Measurements from ENCODE around the gene CHST13. TPM values are rescaled to one million over a fixed set of nuclear protein-coding genes. Genes with fewer than 3 reads are reported as not detected.
"Not testable (repeated sequence)": the region's sequence is repeated elsewhere in the genome, so short reads cannot be mapped to it uniquely, and the experiment has no call there.

Gene CHST13
- total RNA-seq, 1 donor from 2014 or later: not detected

DNA sequence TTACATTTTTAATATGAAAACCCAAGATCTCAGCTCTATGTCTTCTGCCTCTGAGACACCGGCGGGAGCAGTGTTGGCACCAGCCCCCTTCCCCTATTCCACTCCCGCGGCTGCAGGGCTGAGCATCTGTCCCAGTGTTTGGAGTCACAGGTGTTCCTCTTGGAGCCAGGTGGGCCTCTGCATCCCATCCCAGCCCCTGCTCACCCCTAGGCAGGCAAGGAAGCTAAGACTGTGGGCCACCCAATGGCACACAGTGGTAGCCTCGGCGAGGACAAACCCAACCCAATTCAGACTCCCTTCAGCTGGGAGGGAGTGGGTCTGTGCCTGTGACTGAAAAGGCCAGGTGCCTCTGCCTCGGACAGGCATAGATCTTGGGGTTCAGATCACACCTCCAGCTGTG lies 3.1 kb downstream of the CHST13 start:
- Mint-ChIP-seq H3K36me3 (ENCODE audit: low read depth) (no peaks in the 10 kb centered on the region), H3K27ac (no peak overlapping the region), H3K9me3 (no peaks in the 10 kb centered on the region), H3K4me3 (ENCODE audit: low read depth) (no peak overlapping the region), H3K4me1 (ENCODE audit: low read depth) (no peaks in the 10 kb centered on the region), H3K27me3 (ENCODE audit: low read depth) (peaks cover 15% of the 10 kb centered on the region)
- DNase-seq (ENCODE audit: low spot score): no peak
- intact Hi-C loops (cut with micrococcal nuclease): no loop called here

DNA sequence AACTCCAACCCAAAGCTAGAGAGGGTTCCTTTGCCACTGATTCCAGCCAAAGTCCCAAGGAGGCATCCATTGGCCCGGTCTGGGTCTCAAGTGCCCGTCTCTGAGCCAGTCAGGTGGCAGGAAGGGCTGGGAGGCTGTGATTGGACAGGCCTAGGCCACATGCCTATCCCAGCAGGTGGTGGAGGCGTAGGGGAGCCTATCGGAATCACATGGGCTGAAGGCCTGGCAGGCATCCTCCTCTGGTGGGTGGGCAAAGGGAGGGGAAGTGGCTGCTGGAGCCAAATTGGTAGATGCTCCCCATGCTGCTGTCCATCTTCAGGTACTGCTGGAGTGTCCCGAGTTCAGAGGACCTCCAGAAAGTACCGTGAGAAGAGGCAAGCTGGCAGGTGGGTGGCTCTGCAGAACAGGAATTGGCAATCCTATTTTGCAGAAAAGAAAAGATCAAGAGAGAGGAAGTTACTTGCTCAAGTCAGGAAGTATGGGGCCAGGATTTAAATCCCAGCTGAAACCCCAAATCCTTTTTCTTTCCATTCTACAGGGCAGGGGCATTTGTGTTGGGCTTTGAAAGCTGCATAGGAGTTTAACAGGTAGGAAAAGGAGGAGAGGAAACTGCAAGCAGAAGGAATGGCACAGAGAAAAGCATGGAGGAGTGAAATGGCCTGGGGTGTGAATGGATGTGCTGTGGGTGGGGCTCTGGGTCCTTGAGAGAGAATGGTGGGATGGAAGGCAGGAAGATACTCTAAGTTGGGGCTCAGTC lies 3.7 kb downstream of the CHST13 start:
- Mint-ChIP-seq H3K36me3 (ENCODE audit: low read depth) (no peaks in the 10 kb centered on the region), H3K9me3 (no peaks in the 10 kb centered on the region), H3K27me3 (ENCODE audit: low read depth) (peaks cover 12% of the 10 kb centered on the region), H3K27ac (no peak overlapping the region), H3K4me1 (ENCODE audit: low read depth) (no peaks in the 10 kb centered on the region), H3K4me3 (ENCODE audit: low read depth) (no peak overlapping the region)
- intact Hi-C loops (cut with micrococcal nuclease): no loop called here
- DNase-seq (ENCODE audit: low spot score): no peak

GRCh38 chr3:126528419-126528799 lies 4.5 kb downstream of the CHST13 start:
- Mint-ChIP-seq H3K9me3 (no peaks in the 10 kb centered on the region), H3K4me1 (ENCODE audit: low read depth) (no peaks in the 10 kb centered on the region), H3K27me3 (ENCODE audit: low read depth) (peaks cover 6% of the 10 kb centered on the region), H3K27ac (no peak overlapping the region), H3K36me3 (ENCODE audit: low read depth) (no peaks in the 10 kb centered on the region), H3K4me3 (ENCODE audit: low read depth) (no peak overlapping the region)
- intact Hi-C loops (cut with micrococcal nuclease): no loop called here
- DNase-seq (ENCODE audit: low spot score): no peak

DNA sequence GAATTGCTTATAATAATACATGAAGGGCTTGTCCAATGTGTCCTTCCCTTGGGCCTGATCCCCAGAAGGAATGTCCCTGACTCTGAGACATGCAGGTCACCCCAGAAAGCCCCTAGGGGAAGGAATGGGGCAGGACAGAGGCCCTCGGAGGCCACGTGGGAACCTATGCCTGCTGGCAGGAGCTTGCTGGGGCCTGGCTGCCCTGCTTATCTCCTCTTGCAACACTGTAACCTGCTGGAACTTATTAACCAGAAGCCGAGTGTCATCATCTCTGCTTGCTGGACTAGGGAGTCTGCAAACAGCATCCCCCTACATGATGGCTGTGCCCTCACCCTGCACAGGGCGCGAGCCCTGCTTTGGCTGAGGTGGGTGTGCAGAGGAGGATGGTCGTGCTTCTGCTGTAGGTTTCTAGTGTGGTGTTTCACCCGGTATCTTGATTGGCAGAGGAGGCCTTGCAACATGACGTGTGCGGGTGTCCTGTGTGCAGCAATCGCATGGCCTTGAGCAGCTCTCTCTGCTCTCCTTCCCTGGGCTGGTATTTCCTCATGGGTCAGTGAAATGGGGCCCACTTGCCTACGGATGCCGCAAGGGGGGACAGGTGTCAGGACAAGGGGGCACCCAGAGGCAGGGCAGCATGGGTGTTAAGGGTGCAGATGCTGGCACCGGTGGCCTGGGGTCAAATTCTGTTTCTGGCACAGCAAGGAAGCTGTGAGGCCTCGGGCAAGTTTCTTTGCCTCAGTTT lies 5.0 kb downstream of the CHST13 start:
- Mint-ChIP-seq H3K9me3 (no peaks in the 10 kb centered on the region), H3K27me3 (ENCODE audit: low read depth) (peaks cover 8% of the 10 kb centered on the region), H3K36me3 (ENCODE audit: low read depth) (no peaks in the 10 kb centered on the region), H3K27ac (no peak overlapping the region), H3K4me3 (ENCODE audit: low read depth) (no peak overlapping the region), H3K4me1 (ENCODE audit: low read depth) (no peaks in the 10 kb centered on the region)
- intact Hi-C loops (cut with micrococcal nuclease): no loop called here
- no peak for DNase-seq (ENCODE audit: low spot score)

- peaks cover 12% of the 10 kb centered on the region for H3K27me3 Mint-ChIP-seq (ENCODE audit: low read depth)
- H3K27ac Mint-ChIP-seq: no peak overlapping the region
- no peaks in the 10 kb centered on the region for H3K4me1 Mint-ChIP-seq (ENCODE audit: low read depth)
- no peak overlapping the region for H3K4me3 Mint-ChIP-seq (ENCODE audit: low read depth)
- no peaks in the 10 kb centered on the region for H3K36me3 Mint-ChIP-seq (ENCODE audit: low read depth)
- DNase-seq (ENCODE audit: low spot score): no peak
- no peaks in the 10 kb centered on the region for H3K9me3 Mint-ChIP-seq
- intact Hi-C loops (cut with micrococcal nuclease): no loop called here
Measured at GRCh38 chr3:126529585-126530170, 5.7 kb downstream of the CHST13 start.

DNA sequence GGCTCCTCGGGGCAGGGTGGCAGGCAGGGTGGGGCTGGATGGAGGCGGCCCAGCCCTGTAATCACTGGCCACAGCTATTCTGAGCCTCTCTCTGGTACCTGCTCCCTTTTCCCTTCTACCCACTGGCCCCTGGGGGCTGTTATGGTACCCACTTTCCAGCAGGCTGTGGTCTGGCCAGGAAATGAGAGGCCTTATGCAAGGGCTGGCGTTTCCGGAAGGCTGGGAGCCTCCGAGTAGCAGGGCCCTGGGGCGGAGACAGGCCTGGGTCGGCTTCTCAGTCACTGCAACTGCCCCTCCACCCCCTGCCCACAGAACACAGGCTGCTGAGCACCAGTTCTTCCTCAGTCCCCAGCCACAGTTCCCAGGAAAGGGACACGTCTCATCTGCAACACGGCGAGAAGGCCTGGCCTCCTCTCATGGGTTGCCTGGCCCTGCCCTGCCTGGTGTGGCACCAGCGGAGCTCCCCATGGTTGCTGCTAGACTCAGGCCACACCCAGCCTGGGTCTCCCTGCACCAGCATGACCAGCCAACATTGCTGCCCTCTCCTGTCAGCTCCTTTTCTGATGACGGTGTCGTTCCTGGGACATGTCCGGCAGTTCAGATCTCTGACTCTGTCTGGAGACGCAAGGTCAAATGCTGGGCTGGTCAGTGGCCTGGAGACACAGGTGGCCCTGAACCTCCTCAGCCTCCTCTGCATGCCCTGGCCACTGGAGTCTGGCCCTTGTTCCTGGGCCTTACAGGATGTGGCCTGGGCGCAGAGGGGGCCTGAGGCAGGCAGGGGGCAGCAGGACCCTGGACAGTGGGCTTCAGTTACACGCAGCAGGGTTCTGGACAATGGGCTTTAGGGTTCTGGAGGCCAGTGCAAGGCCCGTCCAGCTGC lies 6.5 kb downstream of the CHST13 start:
- no peak overlapping the region for H3K27ac Mint-ChIP-seq
- H3K9me3 Mint-ChIP-seq: no peaks in the 10 kb centered on the region
- no peaks in the 10 kb centered on the region for H3K4me1 Mint-ChIP-seq (ENCODE audit: low read depth)
- peaks cover 12% of the 10 kb centered on the region for H3K27me3 Mint-ChIP-seq (ENCODE audit: low read depth)
- H3K4me3 Mint-ChIP-seq (ENCODE audit: low read depth): no peak overlapping the region
- no peaks in the 10 kb centered on the region for H3K36me3 Mint-ChIP-seq (ENCODE audit: low read depth)
- intact Hi-C loops (cut with micrococcal nuclease): no loop called here
- no peak for DNase-seq (ENCODE audit: low spot score)

DNA sequence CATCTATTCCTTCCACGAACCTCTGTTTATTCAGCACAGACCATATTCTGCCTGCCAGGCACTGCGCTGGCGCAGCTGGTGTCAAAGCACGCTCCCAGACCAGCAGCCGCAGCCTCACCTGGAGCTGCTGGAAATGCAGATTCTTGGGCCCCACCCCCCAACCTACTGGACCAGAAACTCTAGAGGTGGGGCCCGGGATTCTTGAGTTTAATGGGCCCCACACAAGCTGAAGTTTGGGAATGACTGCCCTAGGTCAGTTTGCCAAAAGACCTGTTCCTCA lies 7.0 kb downstream of the CHST13 start:
- DNase-seq (ENCODE audit: low spot score): no peak
- H3K27me3 Mint-ChIP-seq (ENCODE audit: low read depth): peaks cover 12% of the 10 kb centered on the region
- intact Hi-C loops (cut with micrococcal nuclease): no loop called here
- no peaks in the 10 kb centered on the region for H3K4me1 Mint-ChIP-seq (ENCODE audit: low read depth)
- no peak overlapping the region for H3K27ac Mint-ChIP-seq
- no peak overlapping the region for H3K4me3 Mint-ChIP-seq (ENCODE audit: low read depth)
- no peaks in the 10 kb centered on the region for H3K9me3 Mint-ChIP-seq
- H3K36me3 Mint-ChIP-seq (ENCODE audit: low read depth): no peaks in the 10 kb centered on the region

- intact Hi-C loops (cut with micrococcal nuclease): no loop called here
- Mint-ChIP-seq H3K27me3 (ENCODE audit: low read depth) (peaks cover 12% of the 10 kb centered on the region), H3K36me3 (ENCODE audit: low read depth) (no peaks in the 10 kb centered on the region), H3K9me3 (no peaks in the 10 kb centered on the region), H3K4me3 (ENCODE audit: low read depth) (no peak overlapping the region), H3K27ac (no peak overlapping the region), H3K4me1 (ENCODE audit: low read depth) (no peaks in the 10 kb centered on the region)
- DNase-seq (ENCODE audit: low spot score): no peak
Measured at GRCh38 chr3:126533506-126533905, 9.6 kb downstream of the CHST13 start.

DNA sequence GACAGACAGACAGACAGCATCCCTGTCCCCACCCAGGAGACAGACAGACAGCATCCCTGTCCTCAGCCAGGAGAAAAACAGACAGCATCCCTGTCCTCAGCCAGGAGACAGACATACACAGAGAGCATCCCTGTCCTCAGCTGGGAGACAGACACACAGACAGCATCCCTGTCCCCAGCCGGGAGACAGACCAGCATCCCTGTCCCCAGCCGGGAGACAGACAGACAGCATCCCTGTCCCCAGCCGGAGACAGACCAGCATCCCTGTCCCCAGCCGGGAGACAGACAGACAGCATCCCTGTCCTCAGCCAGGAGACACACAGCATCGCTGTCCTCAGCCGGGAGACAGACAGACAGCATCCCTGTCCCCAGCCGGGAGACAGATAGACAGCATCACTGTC lies 10.8 kb downstream of the CHST13 start:
- DNase-seq (ENCODE audit: low spot score); H3K27ac Mint-ChIP-seq; H3K4me3 Mint-ChIP-seq (ENCODE audit: low read depth); H3K4me1 Mint-ChIP-seq (ENCODE audit: low read depth); H3K9me3 Mint-ChIP-seq; H3K36me3 Mint-ChIP-seq (ENCODE audit: low read depth); intact Hi-C loops (cut with micrococcal nuclease): not testable (repeated sequence)
- peaks cover 12% of the 10 kb centered on the region for H3K27me3 Mint-ChIP-seq (ENCODE audit: low read depth)

- no peak overlapping the region for H3K4me3 Mint-ChIP-seq (ENCODE audit: low read depth)
- H3K27ac Mint-ChIP-seq: no peak overlapping the region
- H3K27me3 Mint-ChIP-seq (ENCODE audit: low read depth): peaks cover 12% of the 10 kb centered on the region
- DNase-seq (ENCODE audit: low spot score): no peak
- peaks cover 5% of the 10 kb centered on the region for H3K4me1 Mint-ChIP-seq (ENCODE audit: low read depth)
- intact Hi-C loops (cut with micrococcal nuclease): no loop called here
- H3K9me3 Mint-ChIP-seq: no peaks in the 10 kb centered on the region
- no peaks in the 10 kb centered on the region for H3K36me3 Mint-ChIP-seq (ENCODE audit: low read depth)
Measured at GRCh38 chr3:126535636-126536035, 11.7 kb downstream of the CHST13 start.

- Mint-ChIP-seq H3K4me3 (ENCODE audit: low read depth) (no peak overlapping the region), H3K27me3 (ENCODE audit: low read depth) (peaks cover 12% of the 10 kb centered on the region), H3K27ac (no peak overlapping the region), H3K9me3 (no peaks in the 10 kb centered on the region), H3K4me1 (ENCODE audit: low read depth) (peaks cover 8% of the 10 kb centered on the region), H3K36me3 (ENCODE audit: low read depth) (no peaks in the 10 kb centered on the region)
- intact Hi-C loops (cut with micrococcal nuclease): no loop called here
- DNase-seq (ENCODE audit: low spot score): no peak
Measured at GRCh38 chr3:126536126-126536525, 12.2 kb downstream of the CHST13 start.

DNA sequence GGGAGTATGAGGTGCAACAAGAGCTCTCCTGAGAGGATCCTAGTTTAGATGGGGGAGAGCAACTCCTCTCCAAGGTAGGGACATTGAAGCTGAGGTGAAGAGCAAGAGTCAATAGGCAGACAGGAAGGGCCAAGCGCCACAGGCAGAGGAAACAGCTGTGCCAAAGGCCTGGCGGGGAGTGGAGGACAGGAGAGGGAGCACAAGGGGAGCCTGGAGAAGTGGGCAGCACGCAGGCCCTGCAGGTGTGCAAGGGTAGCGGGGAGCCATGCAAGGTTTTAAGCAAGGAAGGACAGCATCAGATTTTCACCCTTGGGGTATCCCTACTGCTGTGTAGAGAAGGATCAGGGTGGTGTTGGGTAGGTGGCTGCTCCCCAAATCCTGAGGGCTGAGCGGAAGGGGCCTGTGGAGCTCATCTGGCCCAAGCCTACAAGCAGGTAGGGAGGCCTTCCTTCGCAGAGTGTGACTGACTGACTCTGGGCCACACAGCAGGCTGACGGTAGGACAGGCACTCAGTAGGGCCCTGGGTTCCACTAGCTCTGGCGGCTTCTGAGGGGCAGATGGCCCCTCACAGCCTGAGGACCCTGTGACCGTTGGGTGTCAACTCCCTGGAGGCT lies 13.3 kb downstream of the CHST13 start:
- Mint-ChIP-seq H3K36me3 (ENCODE audit: low read depth) (no peaks in the 10 kb centered on the region), H3K9me3 (no peaks in the 10 kb centered on the region), H3K27me3 (ENCODE audit: low read depth) (peaks cover 10% of the 10 kb centered on the region), H3K4me3 (ENCODE audit: low read depth) (no peak overlapping the region), H3K27ac (no peak overlapping the region), H3K4me1 (ENCODE audit: low read depth) (peaks cover 10% of the 10 kb centered on the region)
- DNase-seq (ENCODE audit: low spot score): no peak
- intact Hi-C loops (cut with micrococcal nuclease): no loop called here
